ENCODE measurements around the gene CEACAM21. TPM values are rescaled to one million over a fixed set of nuclear protein-coding genes. Genes with fewer than 3 reads are reported as not detected.

The CEACAM21 gene
- total RNA-seq, 2 experiments from 2014 or later: 30.7 to 34.9 TPM

- H3K9me3 ChIP-seq (ENCODE audit: control insufficient read depth in 1 of 2, insufficient read depth in 1 of 2, low read length in 2 of 2): peaks cover 5 to 6% of the 10 kb centered on the region in 2 experiments
- Mint-ChIP-seq H3K36me3 (ENCODE audit: low read depth) (peaks cover 60% of the 10 kb centered on the region), H3K9me3 (no peaks in the 10 kb centered on the region), H3K4me1 (ENCODE audit: low read depth) (no peaks in the 10 kb centered on the region), H3K27ac (no peak overlapping the region), H3K4me3 (no peak overlapping the region), H3K27me3 (no peaks in the 10 kb centered on the region)
- CTCF ChIA-PET: no interaction called here
- DNase-seq: no peak
- POLR2A ChIA-PET: no interaction called here
- H3K27me3 ChIP-seq (ENCODE audit: control insufficient read depth in 1 of 2, insufficient read depth in 2 of 2, low read length in 2 of 2): no peaks in the 10 kb centered on the region
- TF ChIP-seq CTCF (IDR thresholded peaks at IDR 0.05): no peak
- H3K27ac ChIP-seq (ENCODE audit: low read depth in 1 of 2, low read length in 2 of 2): no peak overlapping the region
- intact Hi-C loops (cut with DNase I, micrococcal nuclease): no loop called here
- H3K36me3 ChIP-seq (ENCODE audit: insufficient read depth, low read length): peaks cover 54% of the 10 kb centered on the region
- ATAC-seq (ENCODE audit: poor library complexity): no peak
- no peaks in the 10 kb centered on the region for H3K4me1 ChIP-seq (ENCODE audit: insufficient read depth, low read length)
- H3K4me3 ChIP-seq (ENCODE audit: low read length): no peak overlapping the region
These were observed 11.3 kb downstream of the CEACAM21 start for GRCh38 chr19:41587101-41587837.

- no peak for ATAC-seq (ENCODE audit: poor library complexity)
- H3K27me3 Mint-ChIP-seq: no peaks in the 10 kb centered on the region
- ChIA-PET POLR2A (no interaction called here), CTCF (no interaction called here)
- Histone ChIP-seq H3K4me1 (ENCODE audit: insufficient read depth, low read length) (no peaks in the 10 kb centered on the region), H3K27me3 (ENCODE audit: control insufficient read depth in 1 of 2, insufficient read depth in 2 of 2, low read length in 2 of 2) (no peaks in the 10 kb centered on the region), H3K27ac (ENCODE audit: low read depth in 1 of 2, low read length in 2 of 2) (no peak overlapping the region), H3K4me3 (ENCODE audit: low read length) (no peak overlapping the region), H3K9me3 (ENCODE audit: control insufficient read depth in 1 of 2, insufficient read depth in 1 of 2, low read length in 2 of 2) (peaks cover 0 to under 1% of the 10 kb centered on the region in 2 experiments), H3K36me3 (ENCODE audit: insufficient read depth, low read length) (peaks cover 48% of the 10 kb centered on the region)
- H3K4me3 Mint-ChIP-seq: no peak overlapping the region
- H3K27ac Mint-ChIP-seq: no peak overlapping the region
- no peak for TF ChIP-seq CTCF (IDR thresholded peaks at IDR 0.05)
- H3K36me3 Mint-ChIP-seq (ENCODE audit: low read depth): peaks cover 54% of the 10 kb centered on the region
- no peaks in the 10 kb centered on the region for H3K4me1 Mint-ChIP-seq (ENCODE audit: low read depth)
- intact Hi-C loops (cut with DNase I, micrococcal nuclease): no loop called here
- H3K9me3 Mint-ChIP-seq: no peaks in the 10 kb centered on the region
- no peak for DNase-seq
These were observed 11.9 kb downstream of the CEACAM21 start for GRCh38 chr19:41587838-41588210.

GRCh38 chr19:41588497-41589209 is 12.7 kb downstream of the CEACAM21 start:
- Mint-ChIP-seq H3K36me3 (ENCODE audit: low read depth) (peaks cover 46% of the 10 kb centered on the region), H3K27ac (no peak overlapping the region), H3K9me3 (no peaks in the 10 kb centered on the region), H3K27me3 (no peaks in the 10 kb centered on the region), H3K4me3 (no peak overlapping the region), H3K4me1 (ENCODE audit: low read depth) (no peaks in the 10 kb centered on the region)
- no peaks in the 10 kb centered on the region for H3K9me3 ChIP-seq (ENCODE audit: control insufficient read depth in 1 of 2, insufficient read depth in 1 of 2, low read length in 2 of 2)
- CTCF ChIA-PET: no interaction called here
- no peak overlapping the region for H3K4me3 ChIP-seq (ENCODE audit: low read length)
- ATAC-seq (ENCODE audit: poor library complexity): no peak
- POLR2A ChIA-PET: no interaction called here
- peak in 4 of 14 experiments; percentile 27 to 44 (median 36) for DNase-seq
- peaks cover 40% of the 10 kb centered on the region for H3K36me3 ChIP-seq (ENCODE audit: insufficient read depth, low read length)
- H3K4me1 ChIP-seq (ENCODE audit: insufficient read depth, low read length): no peaks in the 10 kb centered on the region
- no peak overlapping the region for H3K27ac ChIP-seq (ENCODE audit: low read depth in 1 of 2, low read length in 2 of 2)
- TF ChIP-seq CTCF (IDR thresholded peaks at IDR 0.05): no peak
- H3K27me3 ChIP-seq (ENCODE audit: control insufficient read depth in 1 of 2, insufficient read depth in 2 of 2, low read length in 2 of 2): no peaks in the 10 kb centered on the region
- intact Hi-C loops (cut with DNase I, micrococcal nuclease): no loop called here

Data from CD4-positive, alpha-beta T cell (primary cell).